HG03039 (cell line): ENCODE results near the gene FBXW7.

Experiments used
- ATAC-seq: cut with Tn5 transposase; IDR thresholded peaks from one replicate; pipeline ENCODE4 v1.9.1; 2021; ENCODE audit warnings: mild to moderate bottlenecking, moderate library complexity; ENCODE audit not compliant: unreplicated experiment

The FBXW7 gene

GRCh38 chr4:152346526-152346925 is 189.4 kb downstream of the FBXW7 start:
- ATAC-seq, result no peak

- no peak for ATAC-seq
These were observed 191.9 kb downstream of the FBXW7 start for GRCh38 chr4:152344001-152344400.

DNA sequence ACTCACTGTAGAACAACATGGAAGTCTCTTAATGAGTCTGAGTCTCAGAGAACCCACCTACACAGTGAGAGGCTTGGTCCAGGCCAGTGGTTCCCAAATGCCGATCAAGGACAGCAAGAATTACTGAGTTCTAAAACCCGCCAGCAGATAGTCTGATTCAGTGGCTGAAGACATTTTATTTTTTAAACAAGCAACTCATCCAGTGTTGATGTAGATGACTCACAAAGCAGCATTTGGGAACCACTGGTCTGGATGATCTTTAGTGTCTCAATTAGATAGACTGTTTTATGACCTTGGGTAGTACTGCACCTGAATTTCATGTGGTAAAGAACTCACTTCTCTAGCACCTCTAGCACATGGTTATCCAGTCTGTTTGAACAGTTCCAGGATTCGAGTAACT is 193.6 kb downstream of the FBXW7 start:
- no peak for ATAC-seq

DNA sequence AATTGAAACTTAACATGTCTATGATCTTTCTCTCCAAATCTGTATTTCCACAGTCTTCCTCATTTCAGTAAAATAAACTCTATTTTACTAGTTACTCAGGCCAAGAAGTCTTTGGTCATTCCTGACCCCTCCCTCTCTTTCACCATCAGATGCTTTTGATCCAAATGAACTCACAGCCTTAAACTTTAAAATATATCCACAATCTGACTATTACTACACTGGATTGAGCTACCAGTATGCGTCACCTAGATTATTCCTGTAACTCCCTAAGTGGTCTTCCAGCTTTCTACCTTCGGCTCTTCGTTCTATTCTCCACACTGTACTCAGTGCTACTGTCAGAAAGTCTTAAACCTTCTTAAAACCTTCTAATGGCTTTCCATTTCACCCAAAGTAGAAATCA is 195.1 kb downstream of the FBXW7 start:
- ATAC-seq, result no peak

- ATAC-seq, result no peak
These were observed 196.3 kb downstream of the FBXW7 start for GRCh38 chr4:152339576-152339975.

DNA sequence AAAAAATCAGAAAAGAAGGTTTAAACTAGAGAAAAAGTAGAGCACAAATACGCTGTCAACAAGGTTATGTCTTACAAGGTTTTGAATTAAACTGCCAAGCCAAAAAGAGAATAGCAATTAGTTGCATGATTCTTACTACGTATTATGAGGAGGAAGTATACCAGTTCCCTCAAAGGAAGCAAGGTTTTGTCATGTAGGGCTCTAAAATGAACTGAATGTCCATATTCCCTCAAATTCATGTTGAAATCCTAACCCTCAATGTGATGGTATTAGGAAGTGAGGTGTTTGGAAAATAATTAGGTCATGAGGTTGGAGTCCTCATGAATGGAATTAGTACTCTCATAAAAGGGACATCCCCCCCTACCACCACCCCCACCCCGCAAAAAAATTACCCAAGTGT is 201.0 kb downstream of the FBXW7 start:
- ATAC-seq, result no peak

DNA sequence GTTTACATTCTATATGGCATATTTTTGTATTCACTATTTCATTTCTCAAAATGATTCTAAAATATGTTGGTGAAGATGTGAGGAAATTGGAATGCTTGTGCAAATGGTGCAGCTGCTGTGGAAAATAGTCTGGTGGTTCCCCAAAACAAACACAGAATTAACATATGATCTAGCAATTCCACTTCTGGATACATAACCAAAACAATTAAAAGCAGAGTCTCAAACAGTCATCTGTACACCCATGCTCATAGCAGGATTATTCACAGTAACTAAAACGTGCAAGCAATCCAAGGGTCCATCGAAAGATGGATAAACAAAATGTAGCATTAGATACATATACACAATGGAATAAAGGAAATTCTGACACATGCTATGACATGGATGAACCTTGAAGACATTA is 204.8 kb downstream of the FBXW7 start:
- ATAC-seq, result no peak

- ATAC-seq, result no peak
These were observed 207.3 kb downstream of the FBXW7 start for GRCh38 chr4:152328582-152328981.

- no peak for ATAC-seq
These were observed 208.1 kb downstream of the FBXW7 start for GRCh38 chr4:152327606-152328453.

- no peak for ATAC-seq
These were observed 210.1 kb downstream of the FBXW7 start for GRCh38 chr4:152325831-152326230.

- ATAC-seq, result no peak
These were observed 212.7 kb downstream of the FBXW7 start for GRCh38 chr4:152323221-152323620.

DNA sequence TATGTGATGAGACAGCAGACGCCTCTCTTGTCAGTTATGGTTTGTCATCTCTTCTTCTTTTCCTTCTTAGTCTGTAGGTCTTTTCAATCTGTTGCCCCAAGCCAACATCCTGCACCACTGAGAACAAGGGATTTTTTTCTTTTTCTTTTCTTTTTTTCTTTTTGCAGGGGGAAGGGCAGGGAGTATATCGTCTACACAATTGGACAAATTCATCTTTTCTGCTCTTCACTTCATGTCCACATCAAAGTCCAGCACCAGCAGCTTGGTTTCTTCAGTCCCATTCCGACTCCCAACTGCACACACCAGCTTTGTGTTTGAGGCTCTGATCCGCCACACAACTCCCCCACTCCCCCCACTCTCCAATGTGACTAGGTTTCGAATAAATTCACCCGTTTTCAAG is 213.2 kb downstream of the FBXW7 start:
- no peak for ATAC-seq

- ATAC-seq, result no peak
These were observed 214.0 kb downstream of the FBXW7 start for GRCh38 chr4:152321923-152322322.

DNA sequence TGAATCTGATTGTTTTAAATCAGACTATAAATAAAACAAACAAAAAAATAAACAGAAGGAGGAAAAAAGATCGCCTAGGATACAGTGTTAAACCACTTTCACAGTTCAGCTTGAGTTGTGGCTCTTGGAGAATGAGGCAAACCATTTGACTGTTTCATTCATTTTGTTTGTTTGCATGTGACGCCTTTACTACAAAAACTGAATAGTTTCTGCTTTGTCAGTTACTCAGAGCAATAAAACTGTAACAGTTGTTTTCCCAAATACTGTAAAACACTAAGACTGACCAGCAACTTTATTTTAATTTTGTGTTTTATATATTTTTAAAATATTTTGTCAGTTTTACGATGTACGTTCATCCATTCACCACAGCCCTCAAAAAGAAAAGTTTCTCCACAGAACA is 214.5 kb downstream of the FBXW7 start:
- ATAC-seq, result no peak

DNA sequence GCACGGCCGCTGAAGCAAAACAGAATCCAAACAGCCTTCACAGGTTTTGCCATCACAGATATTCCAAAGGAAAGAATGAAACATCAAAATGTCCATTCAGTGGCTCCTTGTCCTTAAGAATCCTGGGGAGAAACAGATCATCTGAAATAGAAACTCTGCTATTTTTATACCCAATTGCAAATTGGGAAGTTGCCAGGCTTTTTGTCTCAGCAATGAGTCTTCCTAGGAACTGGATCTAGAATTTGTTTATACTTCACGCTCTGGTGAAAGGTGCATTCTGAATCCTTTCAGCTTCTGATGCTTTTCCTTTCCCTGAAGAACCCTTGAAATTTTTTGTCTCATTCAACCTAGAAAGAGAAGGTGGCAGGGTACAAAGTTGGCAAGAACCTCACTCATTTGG is 218.9 kb downstream of the FBXW7 start:
- ATAC-seq, result no peak

GRCh38 chr4:152310257-152310656 is 225.6 kb downstream of the FBXW7 start:
- no peak for ATAC-seq

DNA sequence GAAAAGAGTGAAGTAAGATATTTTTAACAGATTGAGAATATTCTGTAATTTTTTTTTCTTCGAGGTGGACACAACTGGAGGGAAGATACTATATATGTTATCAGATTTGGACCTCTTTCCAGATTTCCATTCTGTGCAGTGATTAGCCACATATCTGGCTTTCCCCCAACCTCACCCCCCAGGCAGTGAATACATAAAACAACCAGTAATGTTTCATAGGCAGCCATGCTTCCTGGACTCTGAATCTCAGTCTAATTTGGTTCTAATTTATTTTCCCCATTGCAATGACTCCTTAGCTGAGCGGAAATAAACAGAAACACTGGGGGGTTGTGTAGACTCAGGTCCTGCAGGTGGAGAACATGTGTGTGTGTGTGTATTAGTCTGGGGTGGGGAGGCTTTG is 226.5 kb downstream of the FBXW7 start:
- ATAC-seq, result no peak

DNA sequence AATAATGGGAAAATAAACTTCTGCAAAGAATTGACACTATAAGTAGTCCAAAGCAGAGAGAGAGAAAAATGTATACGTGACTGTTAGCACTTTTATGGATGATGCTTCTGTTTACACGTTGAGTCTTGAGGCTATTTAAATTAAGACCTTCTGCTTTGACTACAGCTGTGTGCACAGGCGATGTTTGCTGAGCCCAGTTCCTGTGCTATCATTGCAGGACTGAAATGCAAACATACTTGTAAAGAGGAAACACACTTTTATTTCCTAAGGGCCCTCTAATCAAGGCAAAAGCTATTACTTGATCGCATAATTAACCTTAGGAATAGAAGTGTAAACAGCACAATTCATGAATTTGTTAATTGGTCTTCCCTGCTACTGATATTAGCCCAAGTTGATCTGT is 226.9 kb downstream of the FBXW7 start:
- no peak for ATAC-seq

DNA sequence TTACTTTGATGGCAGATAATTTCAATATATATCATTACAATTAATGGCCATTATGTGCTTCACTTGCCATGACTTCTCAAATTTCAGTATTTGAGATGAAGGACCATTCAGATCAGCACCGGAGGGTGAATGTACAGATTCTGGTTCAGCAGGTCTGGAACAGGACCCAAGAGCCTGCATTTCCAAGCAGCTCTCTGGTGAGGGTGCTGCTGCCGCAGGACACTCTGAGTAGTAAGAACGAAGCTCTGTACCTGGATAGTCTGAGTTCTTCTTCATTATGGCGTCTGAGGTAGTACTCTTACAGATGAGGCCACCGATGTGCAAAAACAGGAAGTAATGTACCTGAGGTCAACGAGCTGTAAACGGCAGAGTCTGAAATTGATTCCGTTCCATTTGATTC is 228.2 kb downstream of the FBXW7 start:
- ATAC-seq, result no peak

GRCh38 chr4:152306541-152306940 is 229.4 kb downstream of the FBXW7 start:
- ATAC-seq, result no peak

- peak; percentile 83 for ATAC-seq
These were observed 231.7 kb downstream of the FBXW7 start for GRCh38 chr4:152304220-152304619.

GRCh38 chr4:152301381-152301780 is 234.5 kb downstream of the FBXW7 start:
- no peak for ATAC-seq

GRCh38 chr4:152299553-152299952 is 236.3 kb downstream of the FBXW7 start:
- no peak for ATAC-seq
